GM06990 (cell line): Measurements from ENCODE around the gene MAPK11.

Source experiments
- DNase-seq: peaks from one replicate; pipeline ENCODE4 v3.0.0-alpha.2; 2011; ENCODE audit not compliant: insufficient read length; ENCODE audit errors: extremely low read depth
- H3K27me3 ChIP-seq: replicated peaks from 2 replicates; pipeline ENCODE4 v1.6.0; 2011; ENCODE audit warnings: low read length; ENCODE audit not compliant: control insufficient read depth, insufficient read depth
- H3K36me3 ChIP-seq: 2 replicates; pipeline ENCODE4 v1.5.1; 2011; ENCODE audit warnings: low read length; ENCODE audit not compliant: control insufficient read depth, insufficient read depth
- H3K4me3 ChIP-seq: replicated peaks from 2 replicates; pipeline ENCODE4 v1.5.1; 2011; ENCODE audit warnings: low read depth, mild to moderate bottlenecking, control low read depth, low read length
- TF ChIP-seq, protein P1 (sequence below): IDR thresholded peaks from 2 replicates; pipeline ENCODE4 v1.5.1; 2011; ENCODE audit warnings: low read length, control low read depth, mild to moderate bottlenecking, inconsistent platforms; ENCODE audit not compliant: insufficient read depth, poor library complexity, severe bottlenecking

The MAPK11 gene

GRCh38 chr22:50257451-50258360 lies 12.5 kb downstream of the MAPK11 start:
- Histone ChIP-seq H3K36me3 (peaks cover 2% of the 10 kb centered on the region), H3K27me3 (no peaks in the 10 kb centered on the region), H3K4me3 (no peak overlapping the region)
- TF ChIP-seq, protein P1, sequence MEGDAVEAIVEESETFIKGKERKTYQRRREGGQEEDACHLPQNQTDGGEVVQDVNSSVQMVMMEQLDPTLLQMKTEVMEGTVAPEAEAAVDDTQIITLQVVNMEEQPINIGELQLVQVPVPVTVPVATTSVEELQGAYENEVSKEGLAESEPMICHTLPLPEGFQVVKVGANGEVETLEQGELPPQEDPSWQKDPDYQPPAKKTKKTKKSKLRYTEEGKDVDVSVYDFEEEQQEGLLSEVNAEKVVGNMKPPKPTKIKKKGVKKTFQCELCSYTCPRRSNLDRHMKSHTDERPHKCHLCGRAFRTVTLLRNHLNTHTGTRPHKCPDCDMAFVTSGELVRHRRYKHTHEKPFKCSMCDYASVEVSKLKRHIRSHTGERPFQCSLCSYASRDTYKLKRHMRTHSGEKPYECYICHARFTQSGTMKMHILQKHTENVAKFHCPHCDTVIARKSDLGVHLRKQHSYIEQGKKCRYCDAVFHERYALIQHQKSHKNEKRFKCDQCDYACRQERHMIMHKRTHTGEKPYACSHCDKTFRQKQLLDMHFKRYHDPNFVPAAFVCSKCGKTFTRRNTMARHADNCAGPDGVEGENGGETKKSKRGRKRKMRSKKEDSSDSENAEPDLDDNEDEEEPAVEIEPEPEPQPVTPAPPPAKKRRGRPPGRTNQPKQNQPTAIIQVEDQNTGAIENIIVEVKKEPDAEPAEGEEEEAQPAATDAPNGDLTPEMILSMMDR: no peak
- no peak for DNase-seq

DNA sequence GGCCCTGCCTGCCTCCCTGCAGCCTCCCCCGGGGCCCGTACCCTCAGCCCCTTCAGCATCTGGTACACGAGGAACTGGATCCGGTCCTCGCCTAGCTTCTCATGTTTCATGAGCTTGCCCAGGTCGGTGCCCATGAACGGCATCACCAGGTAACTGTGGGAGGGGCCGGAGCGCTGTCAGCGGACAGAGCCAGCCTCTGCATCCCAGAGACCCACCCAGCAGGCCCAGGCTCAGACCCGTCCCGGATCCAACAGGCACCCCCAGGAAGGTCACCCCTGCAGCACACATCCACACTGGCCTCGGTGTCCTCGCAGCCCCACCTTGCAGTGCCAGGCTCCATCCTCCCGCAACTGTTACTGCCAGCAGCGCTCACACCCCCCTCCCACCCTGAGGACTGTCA lies 13.1 kb downstream of the MAPK11 start:
- Histone ChIP-seq H3K4me3 (no peak overlapping the region), H3K27me3 (no peaks in the 10 kb centered on the region), H3K36me3 (peaks cover 2% of the 10 kb centered on the region; the same call in 1 of the 2 replicates)
- DNase-seq: no peak
- TF ChIP-seq, protein P1: no peak

DNA sequence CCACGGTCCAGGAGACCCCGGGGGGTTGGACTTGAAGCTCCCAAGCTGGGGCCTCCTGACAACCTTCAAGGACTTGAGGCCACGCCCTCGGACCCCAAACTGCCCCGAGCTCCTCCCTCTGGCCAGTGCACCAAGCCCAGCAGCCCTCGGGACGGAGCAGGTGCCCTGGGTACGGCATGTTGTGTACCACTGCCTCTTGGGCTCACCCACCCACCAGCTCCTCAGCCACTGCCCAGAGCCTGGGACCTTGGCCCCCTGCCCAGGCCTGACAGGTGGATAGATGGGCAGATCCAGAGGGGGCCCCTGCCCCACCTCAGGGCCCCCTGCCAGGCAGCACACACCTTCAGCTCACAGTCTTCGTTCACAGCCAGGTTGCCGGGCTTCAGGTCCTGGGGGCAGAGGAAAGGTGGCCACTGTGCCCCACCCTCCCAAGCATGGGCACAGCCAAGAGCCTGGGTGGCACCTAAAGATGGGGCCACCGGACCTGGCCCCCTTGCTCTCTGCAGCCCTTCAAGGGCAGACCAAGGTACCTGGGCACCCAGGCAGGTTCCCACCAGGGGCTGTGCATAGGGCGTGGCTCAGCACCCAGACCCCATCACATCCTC lies 13.8 kb downstream of the MAPK11 start:
- Histone ChIP-seq H3K36me3 (peaks cover 2% of the 10 kb centered on the region; the same call in 1 of the 2 replicates), H3K27me3 (no peaks in the 10 kb centered on the region)
- DNase-seq: no peak

GRCh38 chr22:50255607-50256006 lies 14.6 kb downstream of the MAPK11 start:
- TF ChIP-seq, protein P1: no peak
- Histone ChIP-seq H3K36me3 (peaks cover 2% of the 10 kb centered on the region; the same call in 1 of the 2 replicates), H3K4me3 (no peak overlapping the region), H3K27me3 (no peaks in the 10 kb centered on the region)
- DNase-seq: no peak

More for the DNA sequence above, 13.8 kb downstream of the MAPK11 start:
- TF ChIP-seq, protein P1: no peak
- H3K4me3 ChIP-seq: no peak overlapping the region

GRCh38 chr22:50255099-50255498 lies 15.1 kb downstream of the MAPK11 start:
- Histone ChIP-seq H3K27me3 (no peaks in the 10 kb centered on the region), H3K36me3 (peaks cover 2% of the 10 kb centered on the region; the same call in 1 of the 2 replicates), H3K4me3 (no peak overlapping the region)
- TF ChIP-seq, protein P1: no peak
- no peak for DNase-seq
